ENCODE results near the gene DISP2.

The DISP2 gene

DNA sequence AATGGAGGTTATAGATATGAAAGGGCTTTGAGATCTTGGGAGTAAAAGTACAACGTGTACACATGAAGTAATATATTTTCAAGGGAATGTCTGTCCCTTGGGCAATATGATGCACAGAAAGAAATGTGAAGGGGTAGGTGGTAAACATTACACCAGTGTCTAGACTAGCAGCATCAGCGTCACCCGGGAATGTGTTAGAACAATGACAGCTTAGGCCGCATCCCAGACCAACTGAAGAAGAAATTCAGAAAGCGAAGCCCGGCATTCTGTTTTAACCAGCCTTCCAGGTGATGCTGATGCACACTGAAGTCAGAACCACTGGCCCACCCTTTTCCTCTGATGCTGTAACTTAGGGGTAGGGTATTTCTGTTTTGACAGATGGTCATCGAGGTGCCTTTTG is 28.2 kb upstream of the DISP2 start:
- H3K9ac ChIP-seq (ENCODE audit: low read depth, low read length) = no peak overlapping the region
- H3K27ac ChIP-seq (ENCODE audit: low read depth, low read length) = no peak overlapping the region
- no peaks in the 10 kb centered on the region for H3K9me3 ChIP-seq (ENCODE audit: insufficient read depth, low read depth, low read length)

DNA sequence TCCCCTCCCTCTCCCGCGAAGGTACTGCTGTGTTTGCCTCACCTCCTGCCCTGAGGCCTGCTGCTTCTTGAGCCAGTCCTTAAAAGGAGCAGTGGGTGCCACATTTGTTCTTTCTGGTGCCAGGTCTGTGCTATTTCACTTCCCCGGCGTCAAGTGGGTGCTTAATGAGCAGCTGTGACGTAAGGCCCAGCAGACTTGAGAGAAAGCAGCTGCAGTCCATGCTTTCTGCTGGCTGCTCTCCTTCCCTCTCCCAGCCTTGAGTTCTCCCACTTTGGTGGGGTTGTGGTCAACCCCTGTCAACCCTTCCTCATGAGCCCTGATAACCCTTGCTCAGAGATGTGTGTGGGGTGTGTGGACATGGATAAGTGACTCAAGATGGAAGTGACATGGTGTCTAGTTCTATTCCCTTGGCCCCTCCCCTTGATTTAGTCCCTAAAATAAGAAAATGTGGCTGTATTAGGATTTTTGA is 27.6 kb upstream of the DISP2 start:
- WGBS = 87% methylated on average over 5 of the region's 5 CpGs
- Histone ChIP-seq H3K4me1 (ENCODE audit: insufficient read depth, low read length) (peaks cover 47% of the 10 kb centered on the region), H3K36me3 (ENCODE audit: insufficient read depth, low read length) (no peaks in the 10 kb centered on the region), H3K9ac (ENCODE audit: low read depth, low read length) (no peak overlapping the region), H3K9me3 (ENCODE audit: insufficient read depth, low read depth, low read length) (no peaks in the 10 kb centered on the region), H3K27ac (ENCODE audit: low read depth, low read length) (no peak overlapping the region), H3K27me3 (ENCODE audit: insufficient read depth, low read length) (peaks cover 8% of the 10 kb centered on the region), H3K4me3 (ENCODE audit: low read length) (no peak overlapping the region)

More for the DNA sequence above, 28.2 kb upstream of the DISP2 start:
- Histone ChIP-seq H3K4me1 (ENCODE audit: insufficient read depth, low read length) (peaks cover 53% of the 10 kb centered on the region), H3K27me3 (ENCODE audit: insufficient read depth, low read length) (peaks cover 14% of the 10 kb centered on the region), H3K36me3 (ENCODE audit: insufficient read depth, low read length) (no peaks in the 10 kb centered on the region), H3K4me3 (ENCODE audit: low read length) (no peak overlapping the region)
- 94% methylated on average over 7 of the region's 7 CpGs for WGBS

DNA sequence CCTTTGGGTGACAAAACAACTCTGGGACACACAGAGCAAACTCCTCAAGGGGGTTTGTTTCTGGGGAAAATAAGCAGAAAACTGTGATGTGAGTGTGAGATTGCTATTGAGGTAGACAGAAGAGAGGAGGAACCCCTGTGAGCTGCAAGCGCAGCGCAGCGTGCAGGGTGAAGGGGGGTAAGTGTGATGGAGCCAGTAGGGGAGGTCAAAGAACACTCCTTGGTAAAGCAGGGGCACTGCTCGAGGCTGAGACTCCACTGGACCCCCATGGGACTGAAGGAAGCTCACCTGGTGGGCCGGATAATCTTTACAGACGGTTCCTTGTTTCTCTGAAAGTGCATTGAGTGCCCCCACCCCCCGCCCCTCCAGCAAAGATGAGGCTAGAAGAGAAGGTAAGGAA is 27.0 kb upstream of the DISP2 start:
- Histone ChIP-seq H3K9ac (ENCODE audit: low read depth, low read length) (no peak overlapping the region), H3K36me3 (ENCODE audit: insufficient read depth, low read length) (no peaks in the 10 kb centered on the region), H3K27ac (ENCODE audit: low read depth, low read length) (no peak overlapping the region), H3K4me3 (ENCODE audit: low read length) (no peak overlapping the region), H3K4me1 (ENCODE audit: insufficient read depth, low read length) (peaks cover 41% of the 10 kb centered on the region), H3K27me3 (ENCODE audit: insufficient read depth, low read length) (0 out of 2 replicates have a peak, but pooled peaks cover 3% of the 10 kb centered on the region), H3K9me3 (ENCODE audit: insufficient read depth, low read depth, low read length) (no peaks in the 10 kb centered on the region)
- WGBS = 90% methylated on average over 7 of the region's 7 CpGs

DNA sequence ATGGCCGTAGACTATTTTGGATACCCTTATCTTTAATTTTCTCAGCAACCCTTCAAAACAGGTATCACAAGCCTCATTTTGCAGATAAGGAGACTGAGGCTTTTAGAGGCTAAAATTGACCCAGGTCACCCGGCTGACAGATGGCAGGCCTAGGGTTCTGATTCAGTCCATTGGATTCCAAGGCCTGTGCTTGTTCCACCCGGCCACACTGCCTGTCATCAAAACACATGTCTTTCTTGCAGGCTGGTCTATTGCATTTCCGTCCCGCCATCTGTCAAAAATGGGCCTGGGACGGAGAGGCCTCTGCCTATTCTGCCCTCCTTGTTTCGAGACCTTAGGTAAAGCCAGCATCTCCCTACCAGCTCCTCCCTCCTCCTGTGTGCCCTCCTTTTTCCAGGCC is 26.4 kb upstream of the DISP2 start:
- Histone ChIP-seq H3K36me3 (ENCODE audit: insufficient read depth, low read length) (no peaks in the 10 kb centered on the region), H3K4me1 (ENCODE audit: insufficient read depth, low read length) (peaks cover 35% of the 10 kb centered on the region), H3K4me3 (ENCODE audit: low read length) (no peak overlapping the region), H3K9me3 (ENCODE audit: insufficient read depth, low read depth, low read length) (no peaks in the 10 kb centered on the region), H3K27ac (ENCODE audit: low read depth, low read length) (no peak overlapping the region), H3K9ac (ENCODE audit: low read depth, low read length) (no peak overlapping the region), H3K27me3 (ENCODE audit: insufficient read depth, low read length) (0 out of 2 replicates have a peak, but pooled peaks cover 3% of the 10 kb centered on the region)
- WGBS = 91% methylated on average over 7 of the region's 7 CpGs

DNA sequence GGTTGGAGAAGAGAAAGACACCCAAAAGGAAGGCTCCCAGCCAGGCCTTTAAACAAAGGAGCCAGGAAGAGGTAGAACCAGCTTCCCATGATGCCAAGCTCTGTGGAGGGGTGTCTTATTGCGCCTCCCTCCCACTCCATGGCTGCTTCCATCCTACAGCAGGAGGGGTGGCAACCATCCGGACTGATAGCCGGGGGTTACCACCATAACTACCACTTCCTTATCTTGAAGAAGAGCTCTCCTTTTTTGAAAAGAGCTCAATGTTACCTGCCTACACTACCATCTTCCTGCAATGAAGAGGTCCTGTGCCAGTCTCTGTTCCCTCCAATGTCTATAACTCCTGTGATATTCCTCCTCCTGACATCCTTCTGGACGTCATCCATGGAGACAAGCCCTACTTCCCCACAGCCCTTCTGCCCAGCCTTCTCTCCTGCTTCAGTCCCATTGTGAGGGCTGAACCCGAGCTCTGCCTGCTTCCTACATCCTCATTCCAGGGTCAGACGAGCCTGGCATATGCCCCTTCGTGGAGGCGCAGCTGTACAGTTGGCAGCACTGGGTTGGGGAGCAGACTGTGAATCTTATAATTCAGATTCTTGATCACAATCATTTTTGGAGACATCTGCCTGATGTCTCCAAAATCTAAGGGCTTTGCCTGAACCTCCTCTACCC is 25.8 kb upstream of the DISP2 start:
- no peak overlapping the region for H3K9ac ChIP-seq (ENCODE audit: low read depth, low read length)
- H3K36me3 ChIP-seq (ENCODE audit: insufficient read depth, low read length) = no peaks in the 10 kb centered on the region
- 0 out of 2 replicates have a peak, but pooled peaks cover 3% of the 10 kb centered on the region for H3K27me3 ChIP-seq (ENCODE audit: insufficient read depth, low read length)
- H3K27ac ChIP-seq (ENCODE audit: low read depth, low read length) = no peak overlapping the region
- peaks cover 29% of the 10 kb centered on the region for H3K4me1 ChIP-seq (ENCODE audit: insufficient read depth, low read length)
- no peaks in the 10 kb centered on the region for H3K9me3 ChIP-seq (ENCODE audit: insufficient read depth, low read depth, low read length)
- H3K4me3 ChIP-seq (ENCODE audit: low read length) = no peak overlapping the region
- 82% methylated on average over 8 of the region's 8 CpGs for WGBS

DNA sequence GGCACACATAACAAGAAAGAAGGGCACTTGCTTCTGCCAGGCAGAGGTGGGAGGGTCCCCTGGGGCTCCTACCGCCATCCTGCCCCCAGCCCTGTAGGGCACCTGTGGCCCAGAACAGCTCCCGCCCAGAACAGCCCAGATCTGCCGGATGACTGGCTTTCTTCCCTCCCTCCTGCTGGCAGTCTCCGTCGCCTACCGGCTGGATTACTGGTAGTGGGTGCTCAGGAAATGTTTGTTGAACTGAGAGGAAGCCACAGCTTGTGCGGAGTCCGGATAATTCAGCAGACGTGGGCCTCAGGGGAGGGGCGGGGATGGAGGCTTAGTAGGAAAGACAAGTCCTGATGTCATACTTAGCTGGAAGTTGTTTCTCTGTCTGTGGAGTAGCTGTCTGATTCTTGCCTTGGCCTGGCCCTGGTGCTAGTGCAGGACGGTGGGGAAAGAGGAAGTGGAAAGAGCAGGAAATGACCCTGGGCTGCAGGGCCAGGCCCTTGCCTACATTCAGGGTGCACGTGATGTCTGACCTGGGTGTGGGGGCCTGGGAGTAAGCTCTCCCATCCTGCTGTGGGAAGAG is 24.0 kb upstream of the DISP2 start:
- 0 out of 2 replicates have a peak, but pooled peaks cover 3% of the 10 kb centered on the region for H3K27me3 ChIP-seq (ENCODE audit: insufficient read depth, low read length)
- H3K36me3 ChIP-seq (ENCODE audit: insufficient read depth, low read length) = no peaks in the 10 kb centered on the region
- WGBS = 64% methylated on average over 12 of the region's 12 CpGs
- no peak overlapping the region for H3K9ac ChIP-seq (ENCODE audit: low read depth, low read length)
- peaks cover 20% of the 10 kb centered on the region; the same call in 1 of the 2 replicates for H3K4me1 ChIP-seq (ENCODE audit: insufficient read depth, low read length)
- no peak overlapping the region for H3K27ac ChIP-seq (ENCODE audit: low read depth, low read length)
- no peak overlapping the region for H3K4me3 ChIP-seq (ENCODE audit: low read length)
- H3K9me3 ChIP-seq (ENCODE audit: insufficient read depth, low read depth, low read length) = no peaks in the 10 kb centered on the region

DNA sequence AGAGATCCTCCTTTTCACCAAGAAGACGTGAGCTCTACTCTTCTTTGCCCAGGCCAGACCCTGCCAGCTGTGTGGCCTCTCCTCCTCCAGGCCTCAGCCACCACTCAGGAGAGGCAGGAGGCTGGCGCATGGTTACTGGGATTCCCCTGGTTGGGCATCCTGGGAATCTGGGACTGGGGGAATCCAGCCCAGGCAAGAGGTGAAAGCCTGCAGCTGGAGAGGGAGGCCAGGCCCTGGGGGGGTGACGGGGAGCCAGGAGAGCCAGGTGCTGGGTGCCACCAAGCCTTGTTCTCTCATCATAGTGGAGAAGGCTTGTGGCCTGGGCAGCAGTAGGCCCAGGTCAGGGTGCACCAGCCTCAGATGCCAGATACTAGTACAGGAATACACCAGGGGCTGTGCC is 23.5 kb upstream of the DISP2 start:
- peaks cover 17% of the 10 kb centered on the region; the same call in 1 of the 2 replicates for H3K4me1 ChIP-seq (ENCODE audit: insufficient read depth, low read length)
- H3K36me3 ChIP-seq (ENCODE audit: insufficient read depth, low read length) = no peaks in the 10 kb centered on the region
- no peak overlapping the region for H3K27ac ChIP-seq (ENCODE audit: low read depth, low read length)
- 89% methylated on average over 3 of the region's 3 CpGs for WGBS
- H3K9ac ChIP-seq (ENCODE audit: low read depth, low read length) = no peak overlapping the region
- H3K27me3 ChIP-seq (ENCODE audit: insufficient read depth, low read length) = 0 out of 2 replicates have a peak, but pooled peaks cover 3% of the 10 kb centered on the region
- H3K4me3 ChIP-seq (ENCODE audit: low read length) = no peak overlapping the region
- H3K9me3 ChIP-seq (ENCODE audit: insufficient read depth, low read depth, low read length) = no peaks in the 10 kb centered on the region

DNA sequence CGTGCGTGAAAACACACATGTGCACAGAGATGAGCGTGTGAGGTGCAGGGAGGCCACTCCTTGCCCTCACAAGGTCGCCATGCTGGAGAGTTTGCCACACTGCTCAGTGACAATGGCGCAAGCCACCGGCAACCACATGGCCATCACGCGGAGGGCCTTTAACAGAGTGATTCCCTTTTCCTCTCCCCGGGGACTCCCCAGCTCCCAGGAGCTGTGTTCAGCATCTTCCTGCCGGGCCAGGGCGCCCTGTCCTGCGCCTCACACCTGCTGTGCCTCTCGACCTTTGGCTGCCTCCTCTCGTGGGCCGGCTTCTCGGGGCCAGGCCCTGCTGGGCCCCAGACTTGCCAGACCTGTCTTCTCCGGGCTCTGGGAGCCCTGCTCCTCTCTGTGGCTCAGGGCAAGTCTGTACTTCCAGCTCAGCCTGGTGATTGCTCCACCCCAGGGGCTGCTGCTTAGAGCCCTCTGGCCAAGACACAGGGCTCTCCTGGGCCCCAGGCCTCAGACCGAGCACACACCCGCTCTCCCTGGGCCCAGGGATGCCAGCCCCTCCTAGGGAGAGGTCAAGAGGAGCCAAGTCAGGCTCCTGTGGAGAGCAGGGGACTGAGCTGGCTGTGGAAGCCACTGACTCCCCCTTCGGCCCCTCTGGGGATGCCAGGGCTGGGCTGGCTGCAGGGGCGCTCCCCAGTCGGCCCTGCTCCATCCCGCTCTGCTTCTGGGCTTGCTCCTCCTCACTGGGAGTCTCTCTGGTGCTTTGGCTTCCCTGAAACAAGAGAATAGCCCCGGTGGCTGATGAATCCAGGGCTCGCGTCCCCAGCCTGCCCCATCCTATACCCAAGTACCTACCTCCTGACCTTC is 22.9 kb upstream of the DISP2 start:
- Histone ChIP-seq H3K27ac (ENCODE audit: low read depth, low read length) (no peak overlapping the region), H3K36me3 (ENCODE audit: insufficient read depth, low read length) (no peaks in the 10 kb centered on the region), H3K9me3 (ENCODE audit: insufficient read depth, low read depth, low read length) (no peaks in the 10 kb centered on the region), H3K4me3 (ENCODE audit: low read length) (no peak overlapping the region), H3K9ac (ENCODE audit: low read depth, low read length) (no peak overlapping the region), H3K4me1 (ENCODE audit: insufficient read depth, low read length) (peaks cover 19% of the 10 kb centered on the region), H3K27me3 (ENCODE audit: insufficient read depth, low read length) (0 out of 2 replicates have a peak, but pooled peaks cover 3% of the 10 kb centered on the region)
- 85% methylated on average over 26 of the region's 26 CpGs for WGBS

DNA sequence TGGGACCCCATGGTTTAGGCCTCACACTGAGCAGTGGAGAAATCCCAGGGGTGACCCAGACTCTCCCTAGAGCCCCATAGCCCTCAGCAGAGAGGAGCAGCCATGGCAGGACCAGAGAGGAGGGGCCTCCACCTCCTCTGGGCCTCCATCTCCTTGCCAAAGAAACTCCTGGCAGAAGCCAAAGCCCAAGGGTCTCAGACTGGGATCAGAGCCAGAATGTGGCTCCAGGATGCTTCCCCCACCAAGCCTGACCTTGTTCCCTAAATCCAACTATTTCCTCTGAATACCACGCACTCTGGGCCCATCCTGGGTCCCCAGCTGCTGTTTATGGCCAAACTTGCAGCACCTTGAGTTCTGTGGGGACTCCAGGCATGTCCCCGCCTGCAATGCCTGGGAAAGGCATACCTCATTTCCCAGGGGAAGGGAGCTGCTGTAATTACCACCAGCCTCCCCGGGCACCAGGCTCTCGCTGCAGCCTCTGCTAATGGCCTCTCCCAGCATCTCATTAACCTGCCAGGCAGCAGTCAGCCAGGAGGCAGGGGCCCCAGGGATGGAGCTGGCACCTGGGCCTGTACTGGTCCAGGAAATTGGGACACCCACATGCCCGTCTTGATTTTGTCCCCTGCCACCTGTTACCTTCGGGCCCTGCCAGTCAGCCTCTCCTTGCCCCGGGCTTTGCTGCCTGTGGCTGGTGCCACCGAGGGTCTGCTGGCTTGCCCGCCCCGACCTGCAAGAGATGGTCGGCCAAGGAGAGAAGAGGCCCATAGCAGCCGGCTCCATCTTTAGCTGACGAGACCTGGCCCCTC is 21.9 kb upstream of the DISP2 start:
- H3K27ac ChIP-seq (ENCODE audit: low read depth, low read length) = no peak overlapping the region
- H3K36me3 ChIP-seq (ENCODE audit: insufficient read depth, low read length) = no peaks in the 10 kb centered on the region
- WGBS = 87% methylated on average over 11 of the region's 13 CpGs
- H3K9ac ChIP-seq (ENCODE audit: low read depth, low read length) = no peak overlapping the region
- peaks cover 26% of the 10 kb centered on the region for H3K4me1 ChIP-seq (ENCODE audit: insufficient read depth, low read length)
- no peak overlapping the region for H3K4me3 ChIP-seq (ENCODE audit: low read length)
- H3K9me3 ChIP-seq (ENCODE audit: insufficient read depth, low read depth, low read length) = no peaks in the 10 kb centered on the region
- H3K27me3 ChIP-seq (ENCODE audit: insufficient read depth, low read length) = 0 out of 2 replicates have a peak, but pooled peaks cover 3% of the 10 kb centered on the region

DNA sequence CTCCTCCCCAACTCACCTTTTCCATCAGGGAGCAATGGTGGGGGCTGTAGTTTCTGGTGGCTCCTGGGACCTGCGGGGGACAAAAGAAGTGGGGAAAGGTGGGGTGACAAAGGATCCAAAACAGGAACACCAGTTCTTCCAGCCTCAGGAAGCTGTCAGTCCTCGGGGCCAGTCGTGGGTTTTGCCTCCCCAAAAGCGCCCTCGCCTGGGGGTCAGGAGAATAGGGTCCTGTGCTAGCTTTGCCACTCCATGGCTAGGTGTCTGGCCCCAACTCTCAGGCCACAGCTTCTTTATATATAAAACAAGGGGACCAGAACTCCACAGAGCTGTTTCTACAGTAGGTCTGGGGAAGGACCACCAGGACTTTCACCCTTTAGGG is 21.3 kb upstream of the DISP2 start:
- Histone ChIP-seq H3K27me3 (ENCODE audit: insufficient read depth, low read length) (0 out of 2 replicates have a peak, but pooled peaks cover 3% of the 10 kb centered on the region), H3K4me1 (ENCODE audit: insufficient read depth, low read length) (peaks cover 27% of the 10 kb centered on the region), H3K27ac (ENCODE audit: low read depth, low read length) (no peak overlapping the region), H3K9me3 (ENCODE audit: insufficient read depth, low read depth, low read length) (no peaks in the 10 kb centered on the region), H3K36me3 (ENCODE audit: insufficient read depth, low read length) (no peaks in the 10 kb centered on the region), H3K4me3 (ENCODE audit: low read length) (no peak overlapping the region), H3K9ac (ENCODE audit: low read depth, low read length) (no peak overlapping the region)
- WGBS = 41% methylated on average over 5 of the region's 5 CpGs
